Esophagus squamous epithelium (tissue), 5 donors: ENCODE data around the gene A2ML1. TPM values are rescaled to one million over a fixed set of nuclear protein-coding genes. Genes with fewer than 3 reads are reported as not detected.

Experiments used
- DNase-seq: peaks from one replicate; lab custom pipeline; 2025; lab: John Stamatoyannopoulos, UW
- H3K27ac ChIP-seq, 4 donors: fragments of 200-600 bp; sonication (generic); one replicate each; pipeline ENCODE4 v1.5.1; 2016 to 2019; ENCODE audit warnings: mild to moderate bottlenecking in 1 of 4
- H3K27me3 ChIP-seq, 4 donors: fragments of 200-600 bp; sonication (generic); 1 replicate in 3 of 4; 2 replicates in 1 of 4; pipeline versions ENCODE4 v1.5.1 to v1.6.0; 2017 to 2021; ENCODE audit warnings: antibody characterized with exemption in 1 of 4
- H3K36me3 ChIP-seq, 3 donors: fragments of 200-600 bp; sonication (generic); one replicate each; pipeline ENCODE4 v1.5.1; 2016 to 2019
- H3K4me1 ChIP-seq, 3 donors: fragments of 200-600 bp; sonication (generic); one replicate each; pipeline ENCODE4 v1.5.1; 2017 to 2019
- H3K4me3 ChIP-seq, 4 donors: fragments of 200-600 bp; sonication (generic); 1 replicate in 3 of 4; 2 replicates in 1 of 4; pipeline ENCODE4 v1.5.1; 2016 to 2019; ENCODE audit warnings: mild to moderate bottlenecking in 2 of 4, moderate library complexity in 1 of 4
- H3K9me3 ChIP-seq, 3 donors: fragments of 200-600 bp; sonication (generic); one replicate each; pipeline ENCODE4 v1.5.1; 2016 to 2019
- CTCF ChIP-seq, 6 experiments: fragments of 450-650 bp in 4 of 6; fragments of 200-600 bp in 2 of 6; sonication (generic) in 2 of 6; IDR thresholded peaks; one replicate each; pipeline ENCODE4 v1.5.1; 2016 to 2019; ENCODE audit warnings: antibody characterized with exemption in 6 of 6, mild to moderate bottlenecking in 4 of 6, moderate library complexity in 4 of 6
- POLR2A ChIP-seq, 4 donors: fragments of 450-650 bp; IDR thresholded peaks; one replicate each; pipeline ENCODE4 v1.6.1; 2017; ENCODE audit warnings: antibody characterized with exemption in 4 of 4, mild to moderate bottlenecking in 4 of 4, moderate library complexity in 3 of 4
- WGBS, 2 donors: methylation state at CpG; one replicate each; pipeline ENCODE4 v1.1.5; 2018; 5-methylcytosine and 5-hydroxymethylcytosine counted together
- intact Hi-C: fragments of 100-400 bp; cut with DNase I; formaldehyde crosslinking; loops from one replicate; pipeline ENCODE4 v1.15.0; 2022
- total RNA-seq, 4 donors: library from RNA; depleted of rRNA; stranded (reverse); fragments of >200 nt; gene quantifications; one replicate each; pipeline ENCODE4 v1.1.0, GENCODE V29; 2016
- donor health status: DM: yes; HTN: yes; CAD: no.

Gene A2ML1
- total RNA-seq, 4 donors from 2014 or later = 419 to 1,497 (median 509) TPM

GRCh38 chr12:8860165-8860961 lies 37.9 kb downstream of the A2ML1 start:
- peaks cover 0 to 89% (median 0%) of the 10 kb centered on the region in 3 donors for H3K36me3 ChIP-seq
- no peak overlapping the region for H3K27ac ChIP-seq
- no peaks in the 10 kb centered on the region for H3K27me3 ChIP-seq
- intact Hi-C loops = no loop called here
- 68 to 69% methylated on average over 9 to 10 of the region's 10 CpGs for WGBS, 2 donors
- no peak overlapping the region for H3K4me3 ChIP-seq
- DNase-seq = no peak
- no peak for TF ChIP-seq POLR2A (IDR thresholded peaks at IDR 0.05)
- peak in 5 of 6 experiments; percentile 32 to 65 (median 54) for TF ChIP-seq CTCF (IDR thresholded peaks at IDR 0.05)
- H3K4me1 ChIP-seq = no peaks in the 10 kb centered on the region
- H3K9me3 ChIP-seq = no peaks in the 10 kb centered on the region

- no peaks in the 10 kb centered on the region for H3K27me3 ChIP-seq
- no peak overlapping the region for H3K27ac ChIP-seq
- no peak for DNase-seq
- peaks cover 0 to 89% (median 0%) of the 10 kb centered on the region in 3 donors for H3K36me3 ChIP-seq
- H3K9me3 ChIP-seq = no peaks in the 10 kb centered on the region
- 73 to 75% methylated on average over 2 of the region's 2 CpGs for WGBS, 2 donors
- TF ChIP-seq POLR2A (IDR thresholded peaks at IDR 0.05) (no peak), CTCF (IDR thresholded peaks at IDR 0.05) (no peak)
- H3K4me3 ChIP-seq = no peak overlapping the region
- intact Hi-C loops = no loop called here
- no peaks in the 10 kb centered on the region for H3K4me1 ChIP-seq
These were observed 44.0 kb downstream of the A2ML1 start for GRCh38 chr12:8866429-8866828.

- Histone ChIP-seq H3K36me3 (peaks cover 0 to 89% (median 0%) of the 10 kb centered on the region in 3 donors), H3K4me3 (no peak overlapping the region), H3K27ac (no peak overlapping the region), H3K9me3 (no peaks in the 10 kb centered on the region), H3K4me1 (no peaks in the 10 kb centered on the region), H3K27me3 (no peaks in the 10 kb centered on the region)
- intact Hi-C loops = no loop called here
- DNase-seq = no peak
- no peak for TF ChIP-seq CTCF (IDR thresholded peaks at IDR 0.05)
- no peak for TF ChIP-seq POLR2A (IDR thresholded peaks at IDR 0.05)
These were observed 44.6 kb downstream of the A2ML1 start for GRCh38 chr12:8867009-8867408.

GRCh38 chr12:8867786-8868185 lies 45.4 kb downstream of the A2ML1 start:
- Histone ChIP-seq H3K4me3 (no peak overlapping the region), H3K4me1 (no peaks in the 10 kb centered on the region), H3K27ac (no peak overlapping the region), H3K27me3 (no peaks in the 10 kb centered on the region), H3K9me3 (no peaks in the 10 kb centered on the region), H3K36me3 (peaks cover 0 to 83% (median 0%) of the 10 kb centered on the region in 3 donors)
- TF ChIP-seq CTCF (IDR thresholded peaks at IDR 0.05) (no peak), POLR2A (IDR thresholded peaks at IDR 0.05) (no peak)
- WGBS, 2 donors = 88 to 92% methylated on average over 6 of the region's 6 CpGs
- intact Hi-C loops = no loop called here
- no peak for DNase-seq

- Histone ChIP-seq H3K4me3 (no peak overlapping the region), H3K9me3 (no peaks in the 10 kb centered on the region), H3K27me3 (no peaks in the 10 kb centered on the region), H3K27ac (no peak overlapping the region), H3K4me1 (no peaks in the 10 kb centered on the region), H3K36me3 (peaks cover 0 to 91% (median 0%) of the 10 kb centered on the region in 3 donors)
- 73 to 77% methylated on average over 1 of the region's 1 CpG for WGBS, 2 donors
- intact Hi-C loops = no loop called here
- DNase-seq = no peak
- TF ChIP-seq POLR2A (IDR thresholded peaks at IDR 0.05) = no peak
- no peak for TF ChIP-seq CTCF (IDR thresholded peaks at IDR 0.05)
These were observed 48.2 kb downstream of the A2ML1 start for GRCh38 chr12:8870586-8870985.
